Measurements from ENCODE around the gene RPL37.

The RPL37 gene

GRCh38 chr5:40781843-40782409 is 53.1 kb downstream of the RPL37 start:
- no peaks in the 10 kb centered on the region for H3K27me3 ChIP-seq

GRCh38 chr5:40780858-40781257 is 54.2 kb downstream of the RPL37 start:
- H3K27me3 ChIP-seq, result no peaks in the 10 kb centered on the region
- peak overlapping the region; percentile 70 for H3K27ac ChIP-seq
- no peak for TF ChIP-seq CTCF (IDR thresholded peaks at IDR 0.05)
- no peaks in the 10 kb centered on the region for H3K9me3 ChIP-seq
- no peak overlapping the region for H3K4me3 ChIP-seq (ENCODE audit: low read depth in 1 of 2, low read length in 1 of 2)
- peaks cover 21% of the 10 kb centered on the region for H3K36me3 ChIP-seq
- H3K4me1 ChIP-seq (ENCODE audit: control insufficient read depth in 1 of 2, insufficient read depth in 1 of 2, low read depth in 1 of 2, low read length in 1 of 2), result peaks cover 56 to 68% of the 10 kb centered on the region in 2 experiments

More at GRCh38 chr5:40781843-40782409, 53.1 kb downstream of the RPL37 start:
- Histone ChIP-seq H3K36me3 (peaks cover 10% of the 10 kb centered on the region), H3K4me3 (ENCODE audit: low read depth in 1 of 2, low read length in 1 of 2) (no peak overlapping the region), H3K27ac (peak overlapping the region; percentile 70), H3K9me3 (no peaks in the 10 kb centered on the region), H3K4me1 (ENCODE audit: control insufficient read depth in 1 of 2, insufficient read depth in 1 of 2, low read depth in 1 of 2, low read length in 1 of 2) (peaks cover 46 to 57% of the 10 kb centered on the region in 2 experiments)
- TF ChIP-seq CTCF (IDR thresholded peaks at IDR 0.05), result no peak

- Histone ChIP-seq H3K9me3 (no peaks in the 10 kb centered on the region), H3K27ac (peak overlapping the region; percentile 70), H3K27me3 (no peaks in the 10 kb centered on the region), H3K4me3 (ENCODE audit: low read depth in 1 of 2, low read length in 1 of 2) (no peak overlapping the region), H3K36me3 (peaks cover 28% of the 10 kb centered on the region), H3K4me1 (ENCODE audit: control insufficient read depth in 1 of 2, insufficient read depth in 1 of 2, low read depth in 1 of 2, low read length in 1 of 2) (peaks cover 60 to 73% of the 10 kb centered on the region in 2 experiments)
- no peak for TF ChIP-seq CTCF (IDR thresholded peaks at IDR 0.05)
Observed at GRCh38 chr5:40780199-40780598, 54.8 kb downstream of the RPL37 start.

- Histone ChIP-seq H3K27ac (peak overlapping the region; percentile 70), H3K9me3 (no peaks in the 10 kb centered on the region), H3K4me3 (ENCODE audit: low read depth in 1 of 2, low read length in 1 of 2) (no peak overlapping the region), H3K27me3 (no peaks in the 10 kb centered on the region), H3K4me1 (ENCODE audit: control insufficient read depth in 1 of 2, insufficient read depth in 1 of 2, low read depth in 1 of 2, low read length in 1 of 2) (peaks cover 60 to 70% of the 10 kb centered on the region in 2 experiments), H3K36me3 (peaks cover 34% of the 10 kb centered on the region)
- no peak for TF ChIP-seq CTCF (IDR thresholded peaks at IDR 0.05)
Observed at GRCh38 chr5:40779561-40779960, 55.5 kb downstream of the RPL37 start.

GRCh38 chr5:40778133-40778532 is 56.9 kb downstream of the RPL37 start:
- Histone ChIP-seq H3K27me3 (no peaks in the 10 kb centered on the region), H3K27ac (no peak overlapping the region), H3K36me3 (peaks cover 34% of the 10 kb centered on the region), H3K4me3 (ENCODE audit: low read depth in 1 of 2, low read length in 1 of 2) (no peak overlapping the region), H3K9me3 (no peaks in the 10 kb centered on the region), H3K4me1 (ENCODE audit: control insufficient read depth in 1 of 2, insufficient read depth in 1 of 2, low read depth in 1 of 2, low read length in 1 of 2) (peaks cover 60 to 61% of the 10 kb centered on the region in 2 experiments)
- TF ChIP-seq CTCF (IDR thresholded peaks at IDR 0.05), result no peak
